Testis (tissue), 3 donors: ENCODE data around the gene QPCT. TPM values are rescaled to one million over a fixed set of nuclear protein-coding genes. Genes with fewer than 3 reads are reported as not detected.

ENCODE experiments used
- DNase-seq: peaks from one replicate; pipeline ENCODE4 v3.0.0-alpha.2; 2019
- H3K27ac ChIP-seq, 2 donors: fragments of 200-600 bp; sonication (generic); one replicate each; pipeline ENCODE4 v1.5.1; 2019
- H3K27me3 ChIP-seq: fragments of 200-600 bp; sonication (generic); one replicate; pipeline ENCODE4 v1.5.1; 2019
- H3K36me3 ChIP-seq: fragments of 200-600 bp; sonication (generic); one replicate; pipeline ENCODE4 v1.5.1; 2017; ENCODE audit warnings: low read depth; ENCODE audit errors: missing control alignments
- H3K4me1 ChIP-seq: fragments of 200-600 bp; sonication (generic); one replicate; pipeline ENCODE4 v1.5.1; 2019
- H3K4me3 ChIP-seq, 2 donors: fragments of 200-600 bp; sonication (generic); one replicate each; pipeline ENCODE4 v1.5.1; 2017 to 2019
- H3K9me3 ChIP-seq: fragments of 200-600 bp; sonication (generic); one replicate; pipeline ENCODE4 v1.5.1; 2017
- POLR2A ChIP-seq: fragments of 450-650 bp; IDR thresholded peaks from one replicate; pipeline ENCODE4 v1.6.1; 2017; ENCODE audit warnings: antibody characterized with exemption, mild to moderate bottlenecking, moderate library complexity
- WGBS, 2 donors: methylation state at CpG; one replicate each; pipeline ENCODE4 v1.1.5; 2018; 5-methylcytosine and 5-hydroxymethylcytosine counted together
- intact Hi-C: fragments of 100-400 bp; cut with DNase I; formaldehyde crosslinking; loops from one replicate; pipeline ENCODE4 v1.15.1; 2023; ENCODE audit warnings: low total_unique reads
- polyA plus RNA-seq: library from polyadenylated mRNA; stranded (reverse); fragments of 350-450 nt; fragmentation: Illumina TruSeq; extraction: RNeasy Lipid Tissue Mini Kit (QIAGEN cat#74804); gene quantifications from one replicate; pipeline ENCODE4 v1.2.3, GENCODE V29; 2014; ENCODE audit warnings: low read depth, low replicate concordance; ENCODE audit not compliant: insufficient read depth
- total RNA-seq, 2 donors: library from RNA; depleted of rRNA; stranded (reverse); fragments of >200 nt; gene quantifications; one replicate each; pipeline ENCODE4 v1.2.3, GENCODE V29; 2016
- TF ChIP-seq, protein P1 (sequence below), 3 experiments: fragments of 450-650 bp in 2 of 3; fragments of 200-600 bp in 1 of 3; sonication (generic) in 1 of 3; IDR thresholded peaks; one replicate each; pipeline ENCODE4 v1.5.1; 2016 to 2019; ENCODE audit warnings: antibody characterized with exemption in 3 of 3, mild to moderate bottlenecking in 2 of 3, moderate library complexity in 1 of 3

QPCT gene
- total and polyA plus RNA-seq, 3 donors from 2014 or later, result 2.9 to 5.6 (median 3.2) TPM

- TF ChIP-seq, protein P1, sequence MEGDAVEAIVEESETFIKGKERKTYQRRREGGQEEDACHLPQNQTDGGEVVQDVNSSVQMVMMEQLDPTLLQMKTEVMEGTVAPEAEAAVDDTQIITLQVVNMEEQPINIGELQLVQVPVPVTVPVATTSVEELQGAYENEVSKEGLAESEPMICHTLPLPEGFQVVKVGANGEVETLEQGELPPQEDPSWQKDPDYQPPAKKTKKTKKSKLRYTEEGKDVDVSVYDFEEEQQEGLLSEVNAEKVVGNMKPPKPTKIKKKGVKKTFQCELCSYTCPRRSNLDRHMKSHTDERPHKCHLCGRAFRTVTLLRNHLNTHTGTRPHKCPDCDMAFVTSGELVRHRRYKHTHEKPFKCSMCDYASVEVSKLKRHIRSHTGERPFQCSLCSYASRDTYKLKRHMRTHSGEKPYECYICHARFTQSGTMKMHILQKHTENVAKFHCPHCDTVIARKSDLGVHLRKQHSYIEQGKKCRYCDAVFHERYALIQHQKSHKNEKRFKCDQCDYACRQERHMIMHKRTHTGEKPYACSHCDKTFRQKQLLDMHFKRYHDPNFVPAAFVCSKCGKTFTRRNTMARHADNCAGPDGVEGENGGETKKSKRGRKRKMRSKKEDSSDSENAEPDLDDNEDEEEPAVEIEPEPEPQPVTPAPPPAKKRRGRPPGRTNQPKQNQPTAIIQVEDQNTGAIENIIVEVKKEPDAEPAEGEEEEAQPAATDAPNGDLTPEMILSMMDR (IDR thresholded peaks at IDR 0.05), result no peak
- no peak for TF ChIP-seq POLR2A
- H3K27me3 ChIP-seq, result no peaks in the 10 kb centered on the region
- no peaks in the 10 kb centered on the region for H3K36me3 ChIP-seq
- WGBS, 2 donors, result 92 to 95% methylated on average over 2 of the region's 2 CpGs
- no peak overlapping the region for H3K27ac ChIP-seq
- H3K4me3 ChIP-seq, result no peak overlapping the region
- intact Hi-C loops, result no loop called here
- DNase-seq, result no peak
- H3K4me1 ChIP-seq, result no peaks in the 10 kb centered on the region
- H3K9me3 ChIP-seq, result no peaks in the 10 kb centered on the region
Measured at GRCh38 chr2:37335604-37336003, 8.8 kb upstream of the QPCT start.

DNA sequence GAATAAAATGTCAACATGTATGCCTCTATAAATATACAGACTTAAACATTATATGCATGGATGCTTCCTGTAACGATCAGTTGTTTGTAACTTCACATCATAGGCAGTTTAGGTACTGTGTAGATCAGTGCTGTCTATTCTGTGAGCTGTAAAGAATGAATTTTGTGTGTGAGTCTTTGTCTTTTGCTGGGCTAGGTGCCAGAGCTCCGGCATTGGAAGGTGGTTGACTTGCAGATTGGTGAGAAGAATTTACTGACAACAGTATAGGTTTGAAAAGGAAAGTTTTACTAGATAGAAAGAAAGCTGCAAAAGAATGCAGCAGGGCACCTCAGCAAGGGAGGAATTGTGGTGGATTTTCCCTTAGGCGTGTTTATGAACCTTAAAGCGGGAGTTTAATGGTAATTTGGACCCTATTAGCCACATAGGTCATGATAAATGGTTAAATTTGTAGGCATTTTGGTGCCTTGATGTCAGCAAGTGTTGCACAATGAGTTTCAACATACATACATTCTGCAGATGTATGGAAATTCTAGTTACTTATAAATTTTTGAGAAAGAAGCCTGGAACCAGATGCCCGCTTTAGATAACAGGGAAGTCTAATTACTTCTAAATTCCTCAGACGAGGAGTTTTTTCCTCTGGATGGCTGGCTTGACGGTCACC, 6.7 kb upstream of the QPCT start:
- Histone ChIP-seq H3K27me3 (no peaks in the 10 kb centered on the region), H3K4me3 (no peak overlapping the region), H3K36me3 (no peaks in the 10 kb centered on the region), H3K9me3 (no peaks in the 10 kb centered on the region), H3K27ac (no peak overlapping the region), H3K4me1 (no peaks in the 10 kb centered on the region)
- TF ChIP-seq POLR2A, result no peak
- WGBS, 2 donors, result 77 to 82% methylated on average over 7 of the region's 7 CpGs
- intact Hi-C loops, result no loop called here
- no peak for DNase-seq

DNA sequence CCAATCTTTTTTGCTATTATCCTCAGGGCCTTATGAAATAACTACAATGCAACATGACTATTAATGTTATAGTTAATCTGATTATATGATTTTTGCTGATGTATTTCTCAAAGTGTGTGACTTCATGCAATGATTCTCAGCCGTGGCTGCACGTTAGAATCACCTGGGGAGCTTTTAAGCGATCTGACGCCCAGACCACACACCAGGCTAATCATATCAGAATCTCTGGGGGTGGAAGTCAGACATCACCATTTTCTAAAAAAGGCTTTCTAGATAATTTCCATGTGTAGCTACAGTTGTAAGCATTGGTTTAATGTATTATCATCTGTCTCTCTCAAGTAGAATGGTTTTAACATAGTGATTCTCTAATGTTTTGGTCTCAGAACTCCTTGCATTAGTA, 5.5 kb upstream of the QPCT start:
- 86 to 97% methylated on average over 4 of the region's 4 CpGs for WGBS, 2 donors
- DNase-seq, result no peak
- Histone ChIP-seq H3K27me3 (no peaks in the 10 kb centered on the region), H3K9me3 (no peaks in the 10 kb centered on the region), H3K4me3 (no peak overlapping the region), H3K36me3 (no peaks in the 10 kb centered on the region), H3K27ac (no peak overlapping the region), H3K4me1 (peaks cover 6% of the 10 kb centered on the region)
- intact Hi-C loops, result no loop called here
- no peak for TF ChIP-seq POLR2A
- TF ChIP-seq, protein P1 (IDR thresholded peaks at IDR 0.05), result no peak

- H3K9me3 ChIP-seq, result no peaks in the 10 kb centered on the region
- intact Hi-C loops, result no loop called here
- H3K27ac ChIP-seq, result no peak overlapping the region
- WGBS, 2 donors, result 80 to 88% methylated on average over 3 of the region's 3 CpGs
- DNase-seq, result no peak
- H3K27me3 ChIP-seq, result no peaks in the 10 kb centered on the region
- no peak for TF ChIP-seq POLR2A
- H3K4me3 ChIP-seq, result no peak overlapping the region
- peaks cover 10% of the 10 kb centered on the region for H3K4me1 ChIP-seq
- H3K36me3 ChIP-seq, result no peaks in the 10 kb centered on the region
Measured at GRCh38 chr2:37340637-37341036, 3.8 kb upstream of the QPCT start.

GRCh38 chr2:37342591-37343220, 1.7 kb upstream of the QPCT start:
- Histone ChIP-seq H3K4me1 (peaks cover 10% of the 10 kb centered on the region), H3K4me3 (no peak overlapping the region), H3K27me3 (no peaks in the 10 kb centered on the region), H3K27ac (no peak overlapping the region), H3K9me3 (no peaks in the 10 kb centered on the region), H3K36me3 (no peaks in the 10 kb centered on the region)
- intact Hi-C loops, result no loop called here
- no peak for DNase-seq
- WGBS, 2 donors, result 62 to 70% methylated on average over 6 to 7 of the region's 7 CpGs
- TF ChIP-seq POLR2A, result no peak
- TF ChIP-seq, protein P1 (IDR thresholded peaks at IDR 0.05), result no peak
